ENCODE data around the gene EFHC1. TPM values are rescaled to one million over a fixed set of nuclear protein-coding genes. Genes with fewer than 3 reads are reported as not detected.

The EFHC1 gene
- total RNA-seq, 1 donor = 30.3 TPM

DNA sequence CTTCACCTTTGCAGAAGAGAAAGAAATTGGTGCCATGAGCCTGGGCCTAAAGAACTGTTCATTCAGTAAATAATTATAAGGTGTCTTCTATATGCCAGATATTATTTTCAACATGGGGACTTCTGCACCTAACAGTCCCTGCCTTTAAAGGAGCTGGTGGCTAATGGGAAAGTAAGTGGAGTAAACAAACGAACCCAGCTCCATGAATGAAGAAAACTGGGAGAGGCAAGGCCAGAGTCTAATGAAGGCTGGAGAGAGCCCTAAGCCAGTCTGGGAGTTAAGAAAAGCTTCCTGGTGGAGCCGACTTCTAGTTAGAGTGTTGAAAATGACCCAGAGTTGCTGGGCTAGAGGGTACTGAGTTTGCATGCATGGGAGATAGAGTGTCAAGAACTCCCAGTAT, 24.2 kb upstream of the EFHC1 start:
- no peak overlapping the region for H3K4me3 ChIP-seq (ENCODE audit: low read depth, low read length)
- DNase-seq (ENCODE audit: low read depth) = no peak
- no peak for TF ChIP-seq CTCF (IDR thresholded peaks at IDR 0.05; ENCODE audit: insufficient read depth, low read length)

DNA sequence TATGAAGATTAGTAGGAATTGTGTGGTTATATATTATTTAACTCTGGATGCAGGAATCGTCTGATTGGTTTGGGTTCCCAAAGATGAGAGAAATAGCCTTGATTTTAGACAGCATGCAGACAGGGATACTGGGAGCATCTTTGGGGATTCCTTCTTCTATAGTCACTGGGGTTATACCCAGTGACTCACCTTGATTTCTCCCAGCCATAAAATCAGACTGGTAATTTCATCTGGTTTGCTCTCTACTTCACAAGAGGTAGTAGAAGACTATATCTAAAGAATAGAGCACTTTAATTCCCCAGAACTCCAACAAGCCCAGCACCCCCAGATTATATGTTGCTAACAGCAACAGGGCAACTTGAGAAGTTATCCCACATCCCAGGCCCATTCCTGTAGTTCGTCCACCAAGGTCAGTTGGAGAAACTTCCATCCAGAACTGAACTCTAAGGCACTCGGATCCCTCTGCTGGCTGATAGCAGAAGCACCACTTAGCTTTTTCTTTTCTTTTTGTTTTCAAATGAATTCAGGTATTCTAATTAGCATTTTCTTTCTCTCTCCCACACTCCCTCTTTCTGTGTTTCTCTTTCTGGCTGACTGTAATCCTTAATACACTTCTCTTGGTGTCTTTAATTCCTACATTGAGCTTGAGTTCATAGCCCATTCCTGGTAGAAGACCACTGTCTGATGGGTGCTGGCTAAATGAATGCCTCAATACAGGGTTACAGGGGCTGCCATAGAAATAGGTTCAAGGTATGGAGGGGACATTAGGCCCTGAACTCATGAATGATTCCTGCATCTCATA, 20.4 kb upstream of the EFHC1 start:
- TF ChIP-seq CTCF (IDR thresholded peaks at IDR 0.05; ENCODE audit: insufficient read depth, low read length) = peak; percentile 95
- no peak overlapping the region for H3K4me3 ChIP-seq (ENCODE audit: low read depth, low read length)
- peak; percentile 80 for DNase-seq (ENCODE audit: low read depth)

DNA sequence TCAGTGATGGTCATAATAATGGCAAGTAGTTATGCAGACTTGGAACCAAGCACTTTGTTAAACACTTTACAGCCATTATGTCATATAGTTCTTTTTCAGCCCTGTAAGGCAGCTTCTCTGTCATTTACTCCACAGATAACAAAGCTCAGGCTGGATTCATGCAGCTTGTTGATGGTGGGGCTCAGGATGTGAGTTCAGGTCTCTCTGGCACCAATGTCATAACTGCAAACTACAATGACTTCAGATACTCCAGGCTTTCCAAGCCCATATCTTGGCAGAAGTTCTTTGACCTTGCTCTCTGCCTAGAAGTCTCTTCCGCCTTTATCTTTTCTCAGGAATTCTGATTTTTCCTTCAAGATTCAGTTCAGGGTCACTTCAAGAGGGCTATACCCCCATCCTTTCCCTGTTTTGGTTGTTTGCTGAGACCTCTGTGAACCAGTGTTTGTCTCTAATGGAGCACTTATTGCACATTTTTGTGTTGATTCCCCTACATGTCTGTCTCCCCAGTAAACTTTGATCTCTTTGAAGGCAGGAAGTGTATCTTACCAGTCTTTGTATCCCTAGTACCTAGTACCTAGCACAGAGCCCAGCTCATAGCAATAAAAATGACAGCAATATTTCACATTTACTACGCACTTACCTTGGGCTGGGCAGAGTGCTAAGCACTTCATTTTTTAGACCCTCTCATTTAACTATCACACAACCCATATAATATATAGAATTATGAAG, 19.7 kb upstream of the EFHC1 start:
- no peak for DNase-seq (ENCODE audit: low read depth)
- TF ChIP-seq CTCF (IDR thresholded peaks at IDR 0.05; ENCODE audit: insufficient read depth, low read length) = no peak
- no peak overlapping the region for H3K4me3 ChIP-seq (ENCODE audit: low read depth, low read length)

- DNase-seq (ENCODE audit: low read depth) = no peak
- no peak overlapping the region for H3K4me3 ChIP-seq (ENCODE audit: low read depth, low read length)
- no peak for TF ChIP-seq CTCF (IDR thresholded peaks at IDR 0.05; ENCODE audit: insufficient read depth, low read length)
Measured at GRCh38 chr6:52403086-52403485, 17.1 kb upstream of the EFHC1 start.

- TF ChIP-seq CTCF (IDR thresholded peaks at IDR 0.05; ENCODE audit: insufficient read depth, low read length) = no peak
- DNase-seq (ENCODE audit: low read depth) = no peak
Measured at GRCh38 chr6:52403627-52404026, 16.5 kb upstream of the EFHC1 start.

DNA sequence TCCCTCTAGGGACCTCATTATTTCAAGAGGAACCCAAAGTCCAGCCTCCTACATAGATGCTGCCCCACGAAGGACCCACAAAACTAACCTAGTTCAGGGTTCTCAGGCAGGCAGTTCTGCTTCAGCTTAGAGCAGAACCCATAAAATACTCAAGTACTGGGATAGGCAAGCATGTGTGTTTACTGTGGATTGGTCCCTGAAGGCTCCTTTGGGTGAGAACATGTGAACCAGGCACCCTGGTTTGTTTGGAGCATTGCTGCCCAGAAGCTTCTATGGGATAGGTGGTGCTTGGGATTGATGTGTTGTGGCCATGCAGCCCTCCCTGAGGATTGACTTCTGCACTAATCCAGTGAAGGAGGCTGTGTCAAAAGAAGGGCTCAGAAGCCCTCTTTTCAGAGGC, 14.9 kb upstream of the EFHC1 start:
- TF ChIP-seq CTCF (IDR thresholded peaks at IDR 0.05; ENCODE audit: insufficient read depth, low read length) = no peak
- no peak overlapping the region for H3K4me3 ChIP-seq (ENCODE audit: low read depth, low read length)
- DNase-seq (ENCODE audit: low read depth) = no peak

More at GRCh38 chr6:52403627-52404026, 16.5 kb upstream of the EFHC1 start:
- H3K4me3 ChIP-seq (ENCODE audit: low read depth, low read length) = no peak overlapping the region

All from fibroblast of the aortic adventitia (primary cell).